OCI-M2 (cell line): ENCODE results near the gene SLC25A48.

Experiments used
- DNase-seq: peaks from one replicate; lab custom pipeline; 2025; ENCODE audit not compliant: unreplicated experiment; lab: John Stamatoyannopoulos, UW

Gene SLC25A48

DNA sequence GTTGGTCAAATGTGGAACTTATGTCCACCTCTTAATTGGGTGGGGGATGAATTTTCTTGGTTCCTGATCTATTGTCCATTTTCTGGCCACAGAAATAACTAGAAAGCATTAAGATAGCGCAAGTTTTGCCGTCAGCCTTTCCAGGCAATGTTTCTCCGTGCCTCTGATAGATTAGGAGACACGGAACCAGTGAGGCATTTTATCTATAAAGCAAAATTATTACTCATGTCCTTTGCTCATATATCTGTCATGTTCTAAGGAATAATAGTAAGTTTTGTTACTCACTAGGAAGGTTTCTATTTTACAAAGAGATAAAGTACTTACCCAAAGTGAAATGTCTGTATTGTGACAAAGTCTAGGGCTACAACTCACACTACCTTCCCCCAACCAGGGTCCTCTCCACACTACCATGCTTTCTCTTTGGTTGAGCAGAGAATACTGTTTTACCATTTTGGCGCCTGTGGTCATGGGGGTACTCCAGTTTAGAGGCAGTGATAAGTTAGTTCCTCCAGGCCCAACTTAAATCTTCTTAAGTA, 81.1 kb downstream of the SLC25A48 start:
- no peak for DNase-seq

DNA sequence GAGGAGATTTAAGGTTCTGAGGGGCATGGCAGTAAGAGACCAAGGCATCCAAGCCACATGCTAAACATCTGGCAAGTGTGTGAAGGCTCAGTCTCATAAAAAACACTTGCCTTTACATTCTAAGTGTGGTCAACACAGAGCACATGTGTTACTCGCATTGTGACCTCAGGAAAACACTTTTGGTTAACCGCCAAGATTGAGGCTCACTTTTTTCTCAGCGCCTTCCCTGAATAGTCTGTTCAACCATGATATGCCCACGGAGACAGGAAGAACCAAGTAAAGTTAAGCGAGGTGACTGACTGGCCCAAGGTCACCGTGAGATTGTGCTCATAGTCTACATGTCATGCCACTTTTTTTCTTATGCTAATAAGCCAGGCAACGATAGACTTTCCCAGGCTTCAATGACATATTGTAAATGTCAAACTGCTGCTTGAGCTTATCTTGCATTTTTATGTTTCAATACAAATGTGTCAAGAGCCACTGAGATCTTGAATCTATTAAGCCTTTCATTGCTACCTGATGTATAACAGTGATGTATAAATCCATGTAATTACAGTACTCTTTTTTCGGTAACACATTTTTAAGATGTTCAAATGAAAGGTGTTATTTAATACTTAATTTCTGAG, 82.3 kb downstream of the SLC25A48 start:
- DNase-seq: no peak

DNA sequence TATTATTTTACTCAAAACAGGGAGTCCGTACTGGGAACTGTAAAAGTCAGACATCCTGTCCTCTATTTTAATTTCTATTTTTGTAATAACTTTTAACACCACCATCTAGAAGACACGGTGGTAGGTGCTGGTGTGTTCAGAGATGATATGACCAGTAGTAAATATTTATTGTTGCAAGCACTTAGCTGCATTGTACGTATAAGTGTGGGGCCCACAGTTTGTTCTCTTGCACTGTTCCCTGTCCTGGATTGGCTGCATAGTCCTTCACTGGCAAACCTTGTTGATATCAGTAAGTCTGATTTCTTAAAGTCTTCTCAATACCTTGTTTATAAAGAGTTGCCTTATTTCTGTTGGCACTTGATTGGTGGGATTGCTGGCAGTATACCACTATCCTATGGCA, 85.7 kb downstream of the SLC25A48 start:
- no peak for DNase-seq

DNA sequence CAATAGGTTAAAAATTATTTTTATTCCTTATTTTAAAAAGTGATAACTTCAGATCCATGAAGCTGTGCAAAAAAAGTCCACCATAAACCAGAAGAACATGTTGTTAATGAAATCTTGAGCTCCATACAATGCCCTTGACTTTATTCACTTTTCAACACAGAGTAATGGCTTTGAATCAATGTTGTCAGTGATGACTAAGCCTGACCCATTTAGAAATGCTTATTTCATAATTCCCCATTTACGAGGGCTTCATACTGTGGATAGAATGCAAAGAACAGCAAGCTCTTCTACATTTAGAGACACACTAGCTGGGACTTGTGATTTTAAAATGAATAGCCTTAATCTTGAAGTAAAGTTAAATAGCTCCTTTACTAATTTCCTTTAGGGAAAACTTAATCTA, 86.9 kb downstream of the SLC25A48 start:
- DNase-seq: no peak

DNA sequence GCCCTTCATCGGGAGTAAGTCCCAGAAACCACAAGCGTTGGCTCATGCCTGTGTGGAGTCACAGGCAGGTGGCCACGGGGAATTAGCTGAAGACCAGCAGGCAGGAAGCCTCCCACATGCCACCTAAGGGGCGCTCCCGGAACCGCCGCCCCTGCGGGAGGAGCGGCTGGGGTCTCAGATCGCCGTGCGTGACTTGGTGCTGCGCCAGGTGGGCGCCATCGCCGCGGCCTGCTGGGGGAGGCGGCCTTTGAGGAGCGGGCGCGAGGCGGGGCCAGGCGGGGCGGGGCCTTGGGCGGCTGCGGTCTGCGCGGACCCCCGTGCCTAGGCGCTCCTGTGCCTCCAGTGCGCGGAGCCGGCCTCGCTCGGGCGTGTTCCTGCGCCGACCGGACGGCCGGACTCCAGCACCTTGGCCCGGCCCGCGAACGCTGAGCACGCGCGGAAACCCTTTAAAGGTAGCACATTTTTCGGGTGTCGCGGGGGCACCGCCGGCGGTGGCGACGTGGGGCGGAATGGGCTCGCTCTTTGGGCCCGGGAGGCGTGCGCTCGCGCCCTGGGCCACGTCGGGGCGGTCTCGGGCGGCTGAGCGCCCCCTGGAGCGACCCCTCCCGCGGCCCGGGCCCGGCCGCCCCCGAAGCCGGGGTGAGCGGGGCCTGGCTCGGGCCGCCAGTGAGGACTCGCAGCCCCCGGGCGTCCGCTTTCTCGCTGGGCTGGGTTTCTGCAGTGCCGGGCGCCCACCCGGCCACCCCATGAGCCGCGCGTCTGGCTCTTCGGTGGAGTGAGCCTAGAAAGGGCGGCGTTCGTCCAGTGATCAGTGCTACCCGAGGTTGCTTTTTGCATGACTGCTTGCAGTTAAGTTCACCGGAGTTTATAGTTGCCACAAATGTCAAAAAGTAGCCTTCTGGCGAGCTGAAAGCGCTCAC, 95.8 kb downstream of the SLC25A48 start:
- DNase-seq: no peak

DNA sequence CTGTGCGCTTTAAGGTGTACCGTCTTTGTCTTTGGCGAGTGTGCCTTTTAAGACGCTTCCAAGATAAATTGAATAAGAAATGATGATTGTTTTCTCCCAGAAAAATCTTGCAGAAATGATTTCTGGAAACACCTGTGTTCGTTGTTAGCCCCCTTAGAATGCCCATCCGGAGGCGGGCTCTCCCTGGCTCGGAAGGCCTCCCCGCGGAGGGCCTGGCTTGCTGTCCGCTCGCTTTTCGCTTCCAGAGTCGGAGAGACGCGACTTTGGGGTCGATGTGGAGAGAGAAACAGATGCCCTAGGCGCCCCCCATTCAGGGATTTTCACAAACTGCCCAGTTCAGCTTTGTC, 96.5 kb downstream of the SLC25A48 start:
- no peak for DNase-seq

DNA sequence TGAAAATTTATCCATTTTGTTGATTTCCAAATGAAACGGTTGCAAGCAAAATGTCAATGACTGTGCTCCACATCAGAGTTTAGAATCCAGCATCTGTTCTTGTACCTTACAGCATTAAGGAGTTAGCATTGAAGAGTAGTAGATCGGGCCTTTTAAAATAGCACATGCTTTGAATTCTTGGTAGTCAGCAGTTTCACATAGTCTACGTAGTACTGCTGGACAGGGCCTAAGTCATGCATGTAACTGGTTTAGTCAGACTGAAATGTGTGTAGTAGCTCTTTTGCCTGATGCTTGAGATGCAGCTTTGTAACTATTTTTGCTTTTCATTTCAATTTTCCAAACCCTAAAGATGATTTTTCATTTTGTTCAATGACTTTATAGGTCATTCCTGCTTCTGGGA, 100.5 kb downstream of the SLC25A48 start:
- DNase-seq: no peak

DNA sequence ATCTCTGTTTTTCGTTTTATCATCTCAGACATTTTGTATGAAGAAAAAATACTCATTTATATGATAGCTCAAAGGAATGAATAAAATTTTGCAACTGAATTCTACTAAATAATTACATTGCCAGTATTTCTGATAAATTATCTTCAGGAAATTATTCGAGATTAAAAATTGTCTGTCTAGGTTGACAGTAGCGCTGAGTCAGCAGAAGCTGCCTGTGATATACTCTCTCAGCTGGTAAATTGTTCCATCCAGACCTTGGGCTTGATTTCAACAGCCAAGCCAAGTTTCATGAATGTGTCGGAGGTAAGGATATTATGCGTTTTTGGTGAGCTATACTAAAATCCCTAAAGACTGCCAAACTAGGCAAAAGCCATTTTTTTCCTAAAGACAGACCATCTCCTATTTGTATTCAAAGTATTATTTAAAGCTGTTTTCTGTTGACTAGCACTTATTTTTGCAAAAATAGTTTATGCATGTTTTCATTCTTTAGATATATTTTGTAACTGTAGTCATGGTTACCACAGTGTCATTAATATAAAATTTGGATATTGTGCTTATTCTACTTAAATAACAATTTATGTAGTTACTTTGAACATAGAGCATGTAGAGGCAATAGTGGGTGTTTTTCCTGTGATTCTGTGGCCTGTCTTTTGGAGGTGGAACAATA, 102.9 kb downstream of the SLC25A48 start:
- DNase-seq: no peak
